Measurements from ENCODE around the gene SALL2.
"Not testable (repeated sequence)": the region's sequence is repeated elsewhere in the genome, so short reads cannot be mapped to it uniquely, and the experiment has no call there.

Gene SALL2

DNA sequence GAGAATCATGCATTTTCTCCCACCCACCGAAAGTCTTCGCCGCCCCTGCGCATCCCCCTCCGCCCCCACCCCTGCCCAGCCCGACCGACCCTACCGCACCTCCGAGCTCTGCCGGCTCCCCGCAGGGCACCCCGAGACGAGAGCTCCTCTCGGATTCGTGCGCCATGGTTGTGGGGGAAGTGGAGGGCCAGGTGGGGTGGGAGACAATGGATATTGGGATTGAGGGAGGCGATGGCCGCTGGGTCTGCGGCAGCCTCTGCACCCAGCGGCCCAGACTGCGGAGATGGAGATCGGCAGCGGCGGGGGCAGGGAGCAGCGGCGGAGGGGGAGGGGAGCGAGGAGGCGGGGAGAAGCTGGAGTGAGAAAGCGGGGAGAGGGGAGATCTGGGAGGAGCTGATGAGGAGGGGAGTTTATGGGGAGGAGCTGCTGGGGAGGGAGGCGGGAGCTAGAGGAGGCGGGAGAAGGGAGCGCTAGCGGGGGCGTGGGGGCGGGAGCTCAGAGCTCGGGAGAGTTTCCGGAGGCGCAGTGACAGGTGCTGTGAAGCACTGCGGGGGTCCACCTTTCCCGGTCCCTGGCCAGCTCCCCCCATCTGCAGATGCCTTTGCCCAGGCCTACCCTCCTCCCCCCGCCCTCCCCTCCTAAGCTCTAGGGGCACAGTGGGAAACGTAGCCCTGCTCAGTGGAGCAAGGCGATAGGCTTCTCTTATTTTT lies at the start of gene SALL2:
Gene SALL2, minus strand, starts transcription at position 385 of the 710 bp plus-strand sequence. Its CDS starts 219 bp downstream, at position 166.
- DNase-seq = peak; percentile 69

GRCh38 chr14:21575661-21576060 lies 49.5 kb upstream of the SALL2 start:
- no peak for DNase-seq

DNA sequence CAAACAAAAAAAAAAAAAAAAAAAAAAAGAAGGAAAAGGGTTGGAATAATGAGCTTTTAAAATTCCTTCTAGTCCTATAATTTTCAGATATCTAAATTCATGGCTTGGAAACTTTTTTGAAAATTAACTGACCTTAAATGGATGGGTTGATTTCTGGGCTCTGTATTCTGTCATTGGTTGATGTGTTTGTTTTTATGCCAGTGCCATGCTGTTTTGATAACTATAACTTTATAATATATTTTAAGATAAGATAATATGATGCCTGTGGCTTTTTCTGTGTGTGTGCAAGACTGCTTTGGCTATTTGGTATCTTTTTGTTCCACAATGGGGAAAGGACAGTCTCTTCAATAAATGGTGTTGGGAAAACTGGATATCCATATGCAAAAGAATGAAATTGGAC lies 46.5 kb upstream of the SALL2 start:
- no peak for DNase-seq

GRCh38 chr14:21558703-21559170 lies 32.6 kb upstream of the SALL2 start:
- no peak for DNase-seq

DNA sequence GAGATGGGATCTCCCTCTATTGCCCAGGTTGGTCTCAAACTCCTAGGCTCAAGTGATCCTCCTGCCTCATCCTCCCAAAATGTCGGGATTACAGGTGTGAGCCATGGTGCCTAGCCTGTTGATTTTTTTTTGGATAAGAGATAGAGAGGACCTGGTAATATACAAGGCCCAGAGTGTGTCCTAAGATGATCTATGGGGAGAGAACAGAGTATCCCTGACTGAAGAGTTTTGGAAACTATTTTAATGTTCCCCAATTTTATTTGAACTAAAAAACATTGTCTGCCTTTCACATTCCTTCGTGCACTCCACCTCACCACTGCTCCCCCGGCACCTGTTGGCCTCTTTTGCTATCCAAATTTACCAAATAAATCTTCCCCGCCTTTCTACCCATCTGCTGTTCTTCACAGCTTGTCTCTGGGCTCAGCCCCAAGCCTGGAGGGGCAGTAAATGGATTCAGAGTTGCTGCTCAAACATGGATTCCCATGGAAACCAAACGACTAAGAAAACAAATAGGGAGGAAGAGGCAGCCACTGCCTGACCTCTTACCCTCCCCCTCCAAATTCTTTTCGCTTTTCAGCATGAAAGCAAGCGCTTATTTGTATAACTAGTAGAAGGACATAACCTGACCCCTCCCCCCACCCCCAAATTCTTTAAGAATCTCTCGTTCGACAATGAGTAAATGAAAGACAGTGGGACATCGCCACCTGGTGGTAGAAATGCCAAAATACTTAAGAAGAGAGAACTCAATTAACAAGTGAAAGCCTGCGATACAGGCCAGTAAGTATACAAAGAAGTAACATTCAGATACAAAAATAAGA lies 31.1 kb upstream of the SALL2 start:
- peak; percentile 70 for DNase-seq

- DNase-seq = no peak
Measured at GRCh38 chr14:21556378-21557083, 30.4 kb upstream of the SALL2 start.

GRCh38 chr14:21553266-21553665 lies 27.1 kb upstream of the SALL2 start:
- no peak for DNase-seq

GRCh38 chr14:21544588-21544987 lies 18.4 kb upstream of the SALL2 start:
- not testable (repeated sequence) for DNase-seq

DNA sequence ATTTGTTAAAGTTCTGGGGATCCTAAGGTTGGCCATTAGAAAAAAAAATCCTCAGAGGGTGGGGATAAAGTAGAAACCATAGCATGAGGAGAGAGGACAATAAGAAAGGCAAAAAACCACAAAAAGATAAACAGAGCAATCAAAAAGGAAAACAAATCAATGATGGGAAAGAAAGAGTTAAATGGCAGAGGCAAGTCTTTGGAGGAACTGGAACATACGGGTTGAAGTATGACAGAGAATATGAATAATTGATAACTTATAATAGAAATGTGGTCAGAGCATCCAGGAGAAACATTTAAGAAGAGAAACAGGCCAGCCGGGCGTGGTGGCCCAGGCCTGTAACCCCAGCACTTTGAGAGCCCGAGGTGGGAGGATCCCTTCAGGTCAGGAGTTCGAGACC lies 17.8 kb upstream of the SALL2 start:
- no peak for DNase-seq

- DNase-seq = no peak
Measured at GRCh38 chr14:21543521-21543960, 17.4 kb upstream of the SALL2 start.

DNA sequence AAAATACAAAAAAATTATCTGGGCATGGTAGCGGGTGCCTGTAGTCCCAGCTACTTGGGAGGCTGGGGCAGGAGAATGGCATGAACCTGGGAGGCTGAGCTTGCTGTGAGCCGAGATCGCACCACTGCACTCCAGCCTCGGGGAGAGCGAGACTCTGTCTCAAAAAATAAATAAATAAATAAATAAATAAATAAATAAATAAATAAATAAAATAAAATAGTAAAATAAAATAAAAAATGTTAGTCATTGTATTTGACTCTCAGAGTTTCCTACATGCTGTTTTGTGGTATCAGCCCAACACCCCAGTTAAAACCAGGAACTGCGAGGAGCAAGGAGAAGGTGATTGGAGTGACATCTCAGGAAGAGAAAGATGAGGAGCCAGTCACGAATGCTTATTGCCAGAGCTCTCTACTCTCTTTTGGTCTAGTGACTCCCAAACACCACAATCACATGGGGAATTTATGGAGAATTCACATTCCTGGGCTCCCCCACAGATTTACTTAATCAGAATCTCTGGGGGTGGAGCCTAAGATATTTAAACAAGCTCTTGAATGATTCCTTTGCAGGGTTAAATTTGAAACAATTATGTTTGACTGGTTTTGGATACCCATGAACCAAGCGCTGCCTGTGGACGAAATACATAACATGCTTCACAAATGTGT lies 15.4 kb upstream of the SALL2 start:
- no peak for DNase-seq

GRCh38 chr14:21539189-21539940 lies 13.2 kb upstream of the SALL2 start:
- no peak for DNase-seq

DNA sequence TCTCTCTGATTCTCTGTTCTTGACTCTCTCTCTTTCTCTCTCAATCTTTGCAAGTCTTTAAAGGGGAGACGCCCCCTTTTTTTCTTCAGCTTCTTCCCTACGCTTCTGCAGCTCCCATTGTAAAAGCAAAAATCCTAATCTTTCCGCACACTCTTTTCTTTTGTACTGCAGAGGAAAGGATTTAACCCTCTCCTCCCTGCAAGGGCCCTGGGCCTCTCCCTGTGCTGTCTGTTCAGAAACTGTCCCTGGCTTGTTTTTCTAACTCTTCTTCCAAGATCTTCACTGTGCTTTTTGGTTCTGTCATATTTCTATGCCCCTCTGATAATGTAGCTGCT lies 10.9 kb upstream of the SALL2 start:
- no peak for DNase-seq

DNA sequence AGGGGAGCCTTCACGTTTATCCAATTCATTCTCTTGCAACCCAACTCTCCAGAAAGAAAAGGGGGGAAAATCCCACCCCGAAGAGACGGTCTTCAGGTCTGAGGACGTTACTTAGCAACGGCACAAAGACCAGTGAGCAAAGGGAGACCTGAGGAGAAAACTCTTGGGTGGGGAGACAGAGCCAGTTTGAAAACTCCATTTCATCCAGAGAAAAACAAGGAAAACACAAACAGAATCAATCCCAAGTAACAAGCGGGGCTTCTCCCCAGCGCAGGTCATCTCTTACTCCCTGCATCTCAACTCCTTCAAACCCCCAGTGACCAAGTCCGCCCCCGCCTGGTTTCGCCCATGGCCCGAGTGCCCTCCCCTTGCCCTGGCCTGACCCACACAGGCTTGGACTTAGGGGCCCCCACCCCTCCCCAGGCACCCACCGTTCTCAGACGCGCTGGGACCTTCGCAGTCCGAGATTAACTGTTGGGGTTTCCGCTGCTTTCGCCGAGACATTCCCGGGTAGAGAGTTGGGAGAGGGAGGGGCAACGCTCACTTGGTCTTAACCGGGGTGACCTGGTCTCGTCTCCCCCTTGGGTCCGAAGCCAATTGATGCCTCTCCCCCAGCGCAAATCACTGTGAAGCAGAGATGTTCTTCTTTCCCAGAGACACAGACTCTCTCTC lies 10.4 kb upstream of the SALL2 start:
- DNase-seq = no peak

DNA sequence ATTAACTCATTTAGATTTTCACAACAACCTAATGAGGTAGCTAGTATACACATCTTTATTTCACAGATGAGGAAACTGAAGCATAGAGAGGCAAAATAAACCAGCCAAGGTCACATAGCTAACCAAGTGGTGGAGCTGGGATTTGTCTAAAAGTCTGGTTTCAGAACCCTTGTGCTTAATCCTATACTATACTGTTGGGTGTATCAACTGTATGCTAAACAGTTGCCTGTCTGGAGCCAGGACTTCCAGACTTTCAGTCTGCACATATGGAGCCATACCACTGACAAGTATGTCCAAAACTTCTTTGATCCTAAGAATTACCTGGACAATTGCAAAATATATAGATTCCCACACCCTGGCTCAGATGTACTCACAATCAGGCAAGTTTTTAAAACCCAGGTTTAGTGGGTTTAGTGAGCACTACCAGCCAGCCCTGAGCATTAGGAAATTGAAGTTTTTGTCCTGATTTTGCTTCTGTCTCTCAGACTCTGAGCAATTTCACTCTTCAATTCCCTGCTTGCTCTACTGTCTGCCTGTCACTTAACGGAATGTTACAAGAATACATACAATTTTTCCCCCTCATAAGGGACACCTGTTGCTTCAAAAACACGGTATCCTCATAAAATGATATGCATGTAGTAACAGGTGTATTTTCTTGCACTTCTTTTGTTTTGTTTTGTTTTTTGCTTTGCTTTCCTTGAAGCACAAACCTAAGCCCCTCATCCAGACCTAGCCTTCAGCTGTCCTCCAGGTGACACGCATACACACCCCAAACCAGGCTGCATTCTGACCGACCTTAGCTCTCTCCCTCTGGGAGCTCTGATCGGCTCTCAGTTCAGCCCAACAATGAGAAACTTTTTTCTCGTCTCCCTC lies 9.6 kb upstream of the SALL2 start:
- no peak for DNase-seq

DNA sequence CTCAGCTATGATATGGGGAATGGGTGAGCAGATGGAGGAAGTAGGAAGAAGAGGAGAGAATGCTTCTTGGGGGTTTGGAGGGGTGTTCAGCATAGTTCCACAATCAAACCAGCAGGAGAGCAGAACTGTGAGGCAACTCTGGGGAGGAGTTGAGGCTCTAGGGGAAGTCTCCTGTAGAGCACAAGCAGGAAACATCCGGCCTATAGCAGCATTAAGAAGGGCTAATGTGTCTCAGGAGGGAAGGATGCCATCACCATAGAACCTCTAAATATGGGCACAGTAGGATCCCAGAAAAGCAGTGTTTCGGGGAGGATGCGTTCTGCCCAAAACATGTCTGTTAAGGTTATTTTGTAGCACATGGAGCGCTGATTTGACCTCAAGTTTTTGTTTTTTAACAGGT lies 8.4 kb upstream of the SALL2 start:
- no peak for DNase-seq

- no peak for DNase-seq
Measured at GRCh38 chr14:21533294-21533693, 7.1 kb upstream of the SALL2 start.

GRCh38 chr14:21529515-21529914 lies 3.4 kb upstream of the SALL2 start:
- DNase-seq = no peak

DNA sequence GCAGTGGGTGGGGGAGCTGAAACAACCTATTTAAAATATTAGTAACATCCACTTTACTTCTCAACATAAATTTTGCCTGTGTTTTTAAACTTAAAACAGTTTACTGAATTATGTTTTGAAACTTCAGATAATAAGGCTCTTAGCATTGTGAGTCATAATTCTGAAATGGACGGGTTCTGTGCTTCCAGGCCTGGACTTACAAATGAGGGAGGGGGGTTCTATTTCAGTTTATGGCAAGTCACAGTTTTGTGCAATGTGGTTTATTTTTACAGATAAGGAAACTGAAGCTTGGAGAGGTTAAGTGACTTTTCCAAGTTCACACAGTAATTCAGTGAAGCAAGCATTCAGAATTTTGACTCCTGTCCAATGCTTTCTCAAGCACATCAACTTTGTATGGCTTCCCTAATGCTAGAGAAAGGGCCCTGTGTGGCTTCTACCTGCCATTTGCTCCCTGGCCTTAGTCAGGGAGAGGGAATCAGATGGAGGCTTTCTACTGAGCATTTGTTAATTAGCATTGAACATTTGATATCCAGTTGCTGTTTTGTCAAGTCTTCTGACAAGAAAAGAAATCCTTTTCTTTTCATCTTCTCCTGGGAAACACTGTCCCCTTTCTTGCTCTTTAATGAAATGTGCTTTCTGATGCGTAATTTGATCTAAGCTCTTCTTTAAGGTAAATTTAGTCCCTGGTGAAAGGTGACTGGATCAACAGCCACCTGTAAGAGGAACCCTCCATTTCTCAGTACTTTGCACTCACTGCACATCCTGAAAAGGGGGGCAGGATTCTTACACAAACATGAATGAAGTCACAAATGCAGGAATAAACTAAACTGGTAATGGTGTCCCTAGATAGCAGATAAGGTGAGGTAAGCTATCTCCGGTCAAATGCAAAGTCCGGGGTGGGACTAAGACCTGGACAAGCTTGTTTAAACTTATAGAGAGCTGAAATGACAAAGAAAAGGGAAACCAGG lies 2.5 kb upstream of the SALL2 start:
- DNase-seq = no peak

DNA sequence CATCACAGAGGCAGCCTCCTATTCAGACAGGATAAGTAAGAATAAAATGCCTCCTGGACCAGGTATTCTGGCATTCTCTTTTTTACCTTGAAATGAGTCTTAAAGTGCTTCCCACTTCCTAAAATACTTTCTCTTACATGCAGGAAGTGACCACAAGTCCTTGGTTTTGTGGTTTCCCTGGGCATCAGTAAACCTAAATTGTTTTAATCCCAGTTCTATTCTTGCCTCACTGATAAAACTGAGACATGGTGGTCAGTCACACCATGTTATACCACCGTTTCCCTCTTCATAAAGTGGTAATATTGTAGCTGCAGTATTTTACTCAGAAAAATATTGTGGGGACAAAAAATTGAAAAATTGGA lies 1.2 kb upstream of the SALL2 start:
- DNase-seq = no peak

All from activated naive CD4-positive, alpha-beta T cell treated with Interleukin-2 at 50 U/mL for 16 hours (primary cell).